ENCODE results near the gene NEURL4. TPM values are rescaled to one million over a fixed set of nuclear protein-coding genes. Genes with fewer than 3 reads are reported as not detected.

The NEURL4 gene
- polyA plus RNA-seq, 4 donors = 25.4 to 39.7 (median 31.4) TPM

DNA sequence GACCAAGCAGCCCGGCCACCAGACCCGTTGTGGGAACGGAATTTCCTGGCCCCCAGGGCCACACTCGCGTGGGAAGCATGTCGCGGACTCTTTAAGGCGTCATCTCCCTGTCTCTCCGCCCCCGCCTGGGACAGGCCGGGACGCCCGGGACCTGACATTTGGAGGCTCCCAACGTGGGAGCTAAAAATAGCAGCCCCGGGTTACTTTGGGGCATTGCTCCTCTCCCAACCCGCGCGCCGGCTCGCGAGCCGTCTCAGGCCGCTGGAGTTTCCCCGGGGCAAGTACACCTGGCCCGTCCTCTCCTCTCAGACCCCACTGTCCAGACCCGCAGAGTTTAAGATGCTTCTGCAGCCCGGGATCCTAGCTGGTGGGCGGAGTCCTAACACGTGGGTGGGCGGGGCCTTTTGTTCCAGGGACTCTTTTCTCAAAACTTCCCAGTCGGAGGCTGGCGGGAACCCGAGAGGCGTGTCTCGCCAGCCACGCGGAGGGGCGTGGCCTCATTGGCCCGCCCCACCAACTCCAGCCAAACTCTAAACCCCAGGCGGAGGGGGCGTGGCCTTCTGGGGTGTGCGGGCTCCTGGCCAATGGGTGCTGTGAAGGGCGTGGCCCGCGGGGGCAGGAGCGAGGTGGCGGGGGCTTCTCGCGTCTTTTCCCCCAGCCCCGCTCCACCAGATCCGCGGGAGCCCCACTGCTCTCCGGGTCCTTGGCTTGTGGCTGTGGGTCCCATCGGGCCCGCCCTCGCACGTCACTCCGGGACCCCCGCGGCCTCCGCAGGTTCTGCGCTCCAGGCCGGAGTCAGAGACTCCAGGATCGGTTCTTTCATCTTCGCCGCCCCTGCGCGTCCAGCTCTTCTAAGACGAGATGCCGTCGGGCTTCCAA is 47.8 kb downstream of the NEURL4 start, which contains the start of gene SLC2A4:
Gene SLC2A4 (plus strand): TSS at position 645 of the 879 bp plus-strand sequence. CDS start 217 bp downstream, at position 862.
- DNase-seq (ENCODE audit: low read depth in 4 of 4, low spot score in 2 of 4) = peak; percentile 82 to 95 (median 90)

GRCh38 chr17:7280519-7281073 is 48.5 kb downstream of the NEURL4 start:
- peak in 1 of 4 donors; percentile 75 for DNase-seq (ENCODE audit: low read depth in 4 of 4, low spot score in 2 of 4)

- no peak for DNase-seq (ENCODE audit: low read depth in 4 of 4, low spot score in 2 of 4)
These were observed 49.7 kb downstream of the NEURL4 start for GRCh38 chr17:7279448-7279847.

DNA sequence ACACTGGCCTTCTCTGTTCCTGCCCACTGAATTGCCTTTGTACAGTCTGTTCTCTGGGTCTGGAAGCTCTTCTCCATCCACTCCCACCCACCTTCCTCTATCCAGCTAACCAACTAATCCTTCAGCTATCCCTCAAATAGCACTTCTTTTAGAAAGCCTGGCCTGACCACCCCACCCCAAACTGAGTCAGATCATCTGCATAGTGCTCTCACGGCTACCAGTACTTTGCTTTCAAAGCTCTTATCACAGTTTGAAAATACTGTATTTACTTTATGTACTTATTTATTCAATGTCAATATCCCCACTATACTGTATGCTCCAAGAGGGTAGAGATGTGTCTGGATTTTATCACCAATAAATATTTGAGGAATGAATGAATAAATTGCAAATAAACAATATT is 62.4 kb downstream of the NEURL4 start:
- DNase-seq (ENCODE audit: low read depth in 4 of 4, low spot score in 2 of 4) = no peak

Other genes with a start within 250 kb of the NEURL4 start
- 1 to 10 TPM; 1.1 to 2.3 (median 1.3) TPM for gene CLEC10A, start 249.1 kb downstream of the NEURL4 start, polyA plus RNA-seq (ENCODE audit: insufficient read length in 4 of 4)
- 1 to 10 TPM; 1.1 to 3.2 (median 1.7) TPM for gene ASGR2, start 214.5 kb downstream of the NEURL4 start, polyA plus RNA-seq (ENCODE audit: insufficient read length in 4 of 4)
- 10 to 100 TPM in 1 of 4 donors, 1 to 10 TPM in 3; 6.3 to 10.1 (median 8.3) TPM for gene ASGR1, start 150.0 kb downstream of the NEURL4 start, polyA plus RNA-seq (ENCODE audit: insufficient read length in 4 of 4)
- gene DLG4, start 109.5 kb downstream of the NEURL4 start, polyA plus RNA-seq (ENCODE audit: insufficient read length in 4 of 4) = 10 to 100 TPM; 21.1 to 53.3 (median 39.1) TPM
- 100 to 1,000 TPM; 409 to 581 (median 511) TPM for gene ACADVL, start 109.4 kb downstream of the NEURL4 start, polyA plus RNA-seq (ENCODE audit: insufficient read length in 4 of 4)
- 10 to 100 TPM; 47.7 to 78.0 (median 62.9) TPM for gene DVL2, start 94.8 kb downstream of the NEURL4 start, polyA plus RNA-seq (ENCODE audit: insufficient read length in 4 of 4)
- gene PHF23, start 89.9 kb downstream of the NEURL4 start, polyA plus RNA-seq (ENCODE audit: insufficient read length in 4 of 4) = 10 to 100 TPM; 51.8 to 74.3 (median 60.9) TPM
- 100 to 1,000 TPM; 396 to 619 (median 451) TPM for gene GABARAP, start 86.9 kb downstream of the NEURL4 start, polyA plus RNA-seq (ENCODE audit: insufficient read length in 4 of 4)
- 100 to 1,000 TPM; 136 to 149 (median 141) TPM for gene CTDNEP1, start 77.6 kb downstream of the NEURL4 start, polyA plus RNA-seq (ENCODE audit: insufficient read length in 4 of 4)
- gene ELP5, start 77.1 kb downstream of the NEURL4 start, polyA plus RNA-seq (ENCODE audit: insufficient read length in 4 of 4) = 10 to 100 TPM; 43.7 to 61.9 (median 50.9) TPM
- 10 to 100 TPM; 47.1 to 59.9 (median 55.1) TPM for gene CLDN7, start 66.9 kb downstream of the NEURL4 start, polyA plus RNA-seq (ENCODE audit: insufficient read length in 4 of 4)
- gene SLC2A4, start 47.6 kb downstream of the NEURL4 start, polyA plus RNA-seq (ENCODE audit: insufficient read length in 4 of 4) = 1 to 10 TPM; 2.2 to 2.8 (median 2.5) TPM
- gene YBX2, start 34.7 kb downstream of the NEURL4 start, polyA plus RNA-seq (ENCODE audit: insufficient read length in 4 of 4) = 1 to 10 TPM; 2.5 to 5.3 (median 3.1) TPM
- 100 to 1,000 TPM; 286 to 397 (median 312) TPM for gene EIF5A, start 21.7 kb downstream of the NEURL4 start, polyA plus RNA-seq (ENCODE audit: insufficient read length in 4 of 4)
- 100 to 1,000 TPM in 1 of 4 donors, 10 to 100 TPM in 3; 88.7 to 115 (median 95.8) TPM for gene GPS2, start 14.0 kb downstream of the NEURL4 start, polyA plus RNA-seq (ENCODE audit: insufficient read length in 4 of 4)
- gene ACAP1, start 7.2 kb upstream of the NEURL4 start, polyA plus RNA-seq (ENCODE audit: insufficient read length in 4 of 4) = 10 to 100 TPM in 2 of 4 donors, 1 to 10 TPM in 2; 7.3 to 10.9 (median 10.0) TPM
- 10 to 100 TPM; 11.2 to 13.9 (median 12.5) TPM for gene KCTD11, start 22.8 kb upstream of the NEURL4 start, polyA plus RNA-seq (ENCODE audit: insufficient read length in 4 of 4)
- not detected for gene TMEM95, start 25.8 kb upstream of the NEURL4 start, polyA plus RNA-seq (ENCODE audit: insufficient read length in 4 of 4)
- 1 to 10 TPM; 3.1 to 7.9 (median 5.7) TPM for gene TNK1, start 51.8 kb upstream of the NEURL4 start, polyA plus RNA-seq (ENCODE audit: insufficient read length in 4 of 4)
- gene PLSCR3, start 65.2 kb upstream of the NEURL4 start, polyA plus RNA-seq (ENCODE audit: insufficient read length in 4 of 4) = 10 to 100 TPM; 27.8 to 51.2 (median 41.2) TPM
- gene TMEM256, start 74.8 kb upstream of the NEURL4 start, polyA plus RNA-seq (ENCODE audit: insufficient read length in 4 of 4) = 100 to 1,000 TPM in 1 of 4 donors, 10 to 100 TPM in 3; 82.2 to 108 (median 90.2) TPM
- gene NLGN2, start 78.5 kb upstream of the NEURL4 start, polyA plus RNA-seq (ENCODE audit: insufficient read length in 4 of 4) = 10 to 100 TPM; 17.5 to 38.6 (median 30.2) TPM
- gene SPEM1, start 91.0 kb upstream of the NEURL4 start, polyA plus RNA-seq (ENCODE audit: insufficient read length in 4 of 4) = not detected
- gene SPEM2, start 96.3 kb upstream of the NEURL4 start, polyA plus RNA-seq (ENCODE audit: insufficient read length in 4 of 4) = under 1 TPM in 1 of 4 donors, not detected in 3; 0.06 TPM
- gene SPEM3, start 99.5 kb upstream of the NEURL4 start, polyA plus RNA-seq (ENCODE audit: insufficient read length in 4 of 4) = not detected
- 1 to 10 TPM; 3.7 to 5.7 (median 4.8) TPM for gene TMEM102, start 106.1 kb upstream of the NEURL4 start, polyA plus RNA-seq (ENCODE audit: insufficient read length in 4 of 4)
- 1 to 10 TPM; 6.1 to 6.9 (median 6.4) TPM for gene FGF11, start 110.2 kb upstream of the NEURL4 start, polyA plus RNA-seq (ENCODE audit: insufficient read length in 4 of 4)
- gene CHRNB1, start 115.7 kb upstream of the NEURL4 start, polyA plus RNA-seq (ENCODE audit: insufficient read length in 4 of 4) = 10 to 100 TPM; 10.3 to 10.8 (median 10.6) TPM
- 10 to 100 TPM; 38.6 to 50.6 (median 44.2) TPM for gene ZBTB4, start 150.3 kb upstream of the NEURL4 start, polyA plus RNA-seq (ENCODE audit: insufficient read length in 4 of 4)
- gene SLC35G6, start 152.1 kb upstream of the NEURL4 start, polyA plus RNA-seq (ENCODE audit: insufficient read length in 4 of 4) = under 1 TPM in 2 of 4 donors, not detected in 2; 0.46 to 0.72 TPM
- gene POLR2A, start 155.0 kb upstream of the NEURL4 start, polyA plus RNA-seq (ENCODE audit: insufficient read length in 4 of 4) = 100 to 1,000 TPM; 101 to 163 (median 116) TPM
- 10 to 100 TPM; 21.7 to 32.3 (median 28.3) TPM for gene TNFSF12, start 219.7 kb upstream of the NEURL4 start, polyA plus RNA-seq (ENCODE audit: insufficient read length in 4 of 4)
- gene TNFSF13, start 229.4 kb upstream of the NEURL4 start, polyA plus RNA-seq (ENCODE audit: insufficient read length in 4 of 4) = 10 to 100 TPM; 12.8 to 15.9 (median 14.5) TPM
- gene SENP3, start 232.6 kb upstream of the NEURL4 start, polyA plus RNA-seq (ENCODE audit: insufficient read length in 4 of 4) = 10 to 100 TPM; 60.8 to 81.3 (median 74.9) TPM